Measurements from ENCODE around the gene CAND1.
A peak's percentile ranks its signal among the peaks of the same experiment; 100 is the strongest.

CAND1 gene

DNA sequence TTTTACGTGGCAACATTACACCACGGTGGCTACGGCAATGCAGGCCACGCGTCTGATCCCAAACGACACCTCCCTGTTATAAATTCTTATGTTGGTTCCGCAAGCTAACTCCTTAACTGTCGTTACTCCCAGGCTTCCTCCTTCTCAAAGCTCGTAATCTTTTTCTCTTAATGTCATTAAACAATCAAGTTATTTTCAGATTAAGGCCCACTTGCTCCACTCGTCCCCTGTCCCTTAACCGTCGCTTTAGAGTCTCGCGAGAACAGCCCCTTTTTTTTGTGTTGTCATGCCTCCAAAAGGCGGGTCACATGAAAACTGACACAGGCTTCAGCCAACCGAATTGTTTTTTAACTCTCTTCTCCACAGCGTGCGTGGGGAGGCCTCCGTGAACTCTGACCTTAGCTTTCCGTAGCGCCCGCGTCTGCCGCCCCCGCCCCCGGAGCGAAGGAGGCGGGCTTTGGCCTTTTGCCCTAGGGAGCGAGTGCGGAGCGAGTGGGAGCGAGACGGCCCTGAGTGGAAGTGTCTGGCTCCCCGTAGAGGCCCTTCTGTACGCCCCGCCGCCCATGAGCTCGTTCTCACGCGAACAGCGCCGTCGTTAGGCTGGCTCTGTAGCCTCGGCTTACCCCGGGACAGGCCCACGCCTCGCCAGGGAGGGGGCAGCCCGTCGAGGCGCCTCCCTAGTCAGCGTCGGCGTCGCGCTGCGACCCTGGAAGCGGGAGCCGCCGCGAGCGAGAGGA lies at the start of gene CAND1:
TSS of gene CAND1 (plus strand) at position 463 of the 737 bp plus-strand sequence. CDS start 360 bp downstream, outside the sequence.
- Histone ChIP-seq H3K27me3 (replicated peaks; ENCODE audit: control insufficient read depth, insufficient read depth, low read length) (no peaks in the 10 kb centered on the region), H3K4me3 (replicated peaks; ENCODE audit: low read depth, low read length) (peak within 1 kb of the TSS; percentile 81), H3K36me3 (ENCODE audit: control insufficient read depth, insufficient read depth, low read length) (no peaks in the 10 kb centered on the region)
- DNase-seq (ENCODE audit: extremely low read depth, insufficient read length): peak; percentile 96
- TF ChIP-seq, protein P1, sequence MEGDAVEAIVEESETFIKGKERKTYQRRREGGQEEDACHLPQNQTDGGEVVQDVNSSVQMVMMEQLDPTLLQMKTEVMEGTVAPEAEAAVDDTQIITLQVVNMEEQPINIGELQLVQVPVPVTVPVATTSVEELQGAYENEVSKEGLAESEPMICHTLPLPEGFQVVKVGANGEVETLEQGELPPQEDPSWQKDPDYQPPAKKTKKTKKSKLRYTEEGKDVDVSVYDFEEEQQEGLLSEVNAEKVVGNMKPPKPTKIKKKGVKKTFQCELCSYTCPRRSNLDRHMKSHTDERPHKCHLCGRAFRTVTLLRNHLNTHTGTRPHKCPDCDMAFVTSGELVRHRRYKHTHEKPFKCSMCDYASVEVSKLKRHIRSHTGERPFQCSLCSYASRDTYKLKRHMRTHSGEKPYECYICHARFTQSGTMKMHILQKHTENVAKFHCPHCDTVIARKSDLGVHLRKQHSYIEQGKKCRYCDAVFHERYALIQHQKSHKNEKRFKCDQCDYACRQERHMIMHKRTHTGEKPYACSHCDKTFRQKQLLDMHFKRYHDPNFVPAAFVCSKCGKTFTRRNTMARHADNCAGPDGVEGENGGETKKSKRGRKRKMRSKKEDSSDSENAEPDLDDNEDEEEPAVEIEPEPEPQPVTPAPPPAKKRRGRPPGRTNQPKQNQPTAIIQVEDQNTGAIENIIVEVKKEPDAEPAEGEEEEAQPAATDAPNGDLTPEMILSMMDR (IDR thresholded peaks at IDR 0.05; ENCODE audit: insufficient read depth, low read length, poor library complexity, severe bottlenecking): no peak

DNA sequence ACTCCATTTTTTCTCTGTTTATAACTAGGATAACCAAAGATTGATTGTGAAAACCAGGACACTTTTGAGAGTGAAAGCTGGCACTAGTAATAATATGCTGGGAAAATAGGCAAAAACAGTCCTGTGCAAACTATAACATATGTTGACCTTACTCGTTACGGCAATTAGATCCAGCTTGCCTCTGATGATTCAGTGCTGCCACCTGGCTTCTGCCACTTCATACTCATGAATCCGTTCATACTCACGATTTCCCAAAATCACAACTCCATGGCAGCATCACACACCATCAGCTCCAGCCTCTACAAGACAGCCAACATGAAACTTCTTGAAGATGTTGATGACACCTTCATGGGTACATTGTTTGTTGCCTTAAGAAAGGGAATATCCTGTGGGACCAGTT lies 49.1 kb upstream of the CAND1 start:
- Histone ChIP-seq H3K36me3 (ENCODE audit: control insufficient read depth, insufficient read depth, low read length) (no peaks in the 10 kb centered on the region), H3K4me3 (replicated peaks; ENCODE audit: low read depth, low read length) (no peak overlapping the region), H3K27me3 (replicated peaks; ENCODE audit: control insufficient read depth, insufficient read depth, low read length) (no peaks in the 10 kb centered on the region)
- DNase-seq (ENCODE audit: extremely low read depth, insufficient read length): no peak
- TF ChIP-seq, protein P1 (IDR thresholded peaks at IDR 0.05; ENCODE audit: insufficient read depth, low read length, poor library complexity, severe bottlenecking): peak; percentile 29

DNA sequence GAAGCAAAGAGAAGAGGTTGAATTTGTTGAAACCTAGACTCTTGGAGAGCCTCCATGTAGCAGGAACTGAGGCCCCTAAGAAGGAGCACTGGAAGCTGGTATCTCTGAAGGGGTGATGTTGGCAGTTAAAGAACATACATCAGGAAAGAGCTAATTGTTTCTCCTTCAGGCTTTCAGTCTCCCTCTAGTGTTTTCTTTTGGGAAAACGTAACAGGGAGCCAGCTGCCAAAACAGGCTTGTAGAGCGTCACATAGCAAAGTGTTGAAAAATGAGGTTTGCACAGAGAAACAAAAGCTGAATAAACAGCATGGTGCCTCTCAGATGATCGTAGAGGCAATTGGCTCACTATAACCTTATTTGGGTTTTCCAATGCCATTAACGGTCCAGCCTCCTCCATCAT lies 46.9 kb upstream of the CAND1 start:
- no peak for DNase-seq (ENCODE audit: extremely low read depth, insufficient read length)
- TF ChIP-seq, protein P1 (IDR thresholded peaks at IDR 0.05; ENCODE audit: insufficient read depth, low read length, poor library complexity, severe bottlenecking): peak; percentile 21
- no peaks in the 10 kb centered on the region for H3K27me3 ChIP-seq (replicated peaks; ENCODE audit: control insufficient read depth, insufficient read depth, low read length)
- H3K4me3 ChIP-seq (replicated peaks; ENCODE audit: low read depth, low read length): no peak overlapping the region
- no peaks in the 10 kb centered on the region for H3K36me3 ChIP-seq (ENCODE audit: control insufficient read depth, insufficient read depth, low read length)

DNA sequence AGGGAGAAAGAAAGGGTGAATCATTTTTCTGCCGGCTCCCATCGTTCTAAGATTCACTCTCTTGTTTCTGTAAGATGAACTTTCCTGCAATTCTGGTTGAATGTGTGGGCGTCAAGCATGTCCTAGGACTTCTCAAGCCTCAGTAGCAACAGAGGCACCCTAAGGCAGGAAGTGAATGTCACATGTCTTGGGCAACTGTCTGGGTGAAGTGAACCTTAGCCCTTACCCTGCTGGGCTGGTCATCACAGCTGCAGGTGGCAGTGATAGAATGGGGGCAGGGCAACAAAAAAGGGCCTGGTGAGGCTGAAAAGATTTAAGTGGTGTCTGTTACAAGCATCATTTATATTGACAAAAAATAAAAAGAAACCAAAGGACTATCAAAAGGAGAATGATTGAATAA lies 45.9 kb upstream of the CAND1 start:
- Histone ChIP-seq H3K27me3 (replicated peaks; ENCODE audit: control insufficient read depth, insufficient read depth, low read length) (no peaks in the 10 kb centered on the region), H3K36me3 (ENCODE audit: control insufficient read depth, insufficient read depth, low read length) (no peaks in the 10 kb centered on the region), H3K4me3 (replicated peaks; ENCODE audit: low read depth, low read length) (no peak overlapping the region)
- TF ChIP-seq, protein P1 (IDR thresholded peaks at IDR 0.05; ENCODE audit: insufficient read depth, low read length, poor library complexity, severe bottlenecking): no peak
- DNase-seq (ENCODE audit: extremely low read depth, insufficient read length): no peak

DNA sequence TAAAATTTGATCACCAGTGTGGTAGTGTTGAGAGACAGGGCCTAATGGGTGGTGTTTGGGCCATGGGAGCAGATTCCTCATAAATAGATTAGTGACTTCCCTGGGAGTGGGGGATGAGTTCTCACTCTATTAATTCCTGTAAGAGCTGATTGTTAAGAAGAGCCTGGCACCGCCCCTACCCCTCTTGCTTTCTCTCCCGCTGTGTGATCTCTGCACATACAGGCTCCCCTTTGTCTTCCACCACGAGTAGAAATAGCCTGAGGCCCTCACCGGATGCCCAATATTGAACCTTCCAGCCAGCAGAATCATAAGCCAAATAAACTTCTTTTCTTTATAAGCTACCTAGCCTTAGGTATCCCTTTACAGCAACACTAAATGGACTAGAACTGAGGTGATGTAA lies 31.9 kb upstream of the CAND1 start:
- H3K36me3 ChIP-seq (ENCODE audit: control insufficient read depth, insufficient read depth, low read length): no peaks in the 10 kb centered on the region
- TF ChIP-seq, protein P1 (IDR thresholded peaks at IDR 0.05; ENCODE audit: insufficient read depth, low read length, poor library complexity, severe bottlenecking): no peak
- no peak for DNase-seq (ENCODE audit: extremely low read depth, insufficient read length)
- H3K27me3 ChIP-seq (replicated peaks; ENCODE audit: control insufficient read depth, insufficient read depth, low read length): no peaks in the 10 kb centered on the region
- H3K4me3 ChIP-seq (replicated peaks; ENCODE audit: low read depth, low read length): no peak overlapping the region

All from GM06990 (cell line).